HepG2 (cell line): ENCODE data around the gene CLCNKA. TPM values are rescaled to one million over a fixed set of nuclear protein-coding genes. Genes with fewer than 3 reads are reported as not detected.

Experiments used
- EEA1 ChIP-seq: sonication (generic); formaldehyde crosslinking; IDR thresholded peaks from 2 replicates; pipeline ENCODE4 v1.5.1; 2020; ENCODE audit warnings: mild to moderate bottlenecking, missing genetic modification reagents, borderline replicate concordance
- ELF3 ChIP-seq: IDR thresholded peaks from 2 replicates; pipeline ENCODE4 v1.6.1; 2016; ENCODE audit warnings: missing genetic modification reagents, missing compliant biosample characterization
- FOXJ3 ChIP-seq: sonication (generic); formaldehyde crosslinking; IDR thresholded peaks from 2 replicates; pipeline ENCODE4 v1.4.0; 2020; ENCODE audit warnings: missing genetic modification reagents, mild to moderate bottlenecking, borderline replicate concordance
- GABPB1 ChIP-seq: IDR thresholded peaks from 2 replicates; pipeline ENCODE4 v1.6.1; 2016; ENCODE audit warnings: mild to moderate bottlenecking, missing genetic modification reagents, moderate library complexity, missing compliant biosample characterization
- GPN1 ChIP-seq: sonication (generic); formaldehyde crosslinking; IDR thresholded peaks from 2 replicates; pipeline ENCODE4 v1.5.1; 2020; ENCODE audit warnings: missing genetic modification reagents, borderline replicate concordance
- KDM5A ChIP-seq: fragments of 200-600 bp; sonication (generic); IDR thresholded peaks from 2 replicates; pipeline ENCODE4 v1.7.0; 2018; ENCODE audit warnings: antibody characterized with exemption, mild to moderate bottlenecking, low read length, borderline replicate concordance
- KLF15 ChIP-seq: sonication (generic); formaldehyde crosslinking; IDR thresholded peaks from 2 replicates; pipeline ENCODE4 v1.8.1; 2023; ENCODE audit warnings: borderline replicate concordance, mild to moderate bottlenecking, inconsistent platforms, missing genetic modification reagents, mixed read lengths
- MED13 ChIP-seq: sonication (generic); formaldehyde crosslinking; IDR thresholded peaks from 2 replicates; pipeline ENCODE4 v1.5.0; 2020; ENCODE audit warnings: missing genetic modification reagents
- MYC ChIP-seq: sonication (generic); formaldehyde crosslinking; IDR thresholded peaks from 2 replicates; pipeline ENCODE4 v1.9.0; 2021; ENCODE audit warnings: missing genetic modification reagents, borderline replicate concordance
- NFE2 ChIP-seq: sonication (generic); formaldehyde crosslinking; IDR thresholded peaks from 2 replicates; pipeline ENCODE4 v1.4.0; 2020; ENCODE audit warnings: missing genetic modification reagents
- NR2F6 ChIP-seq, 2 experiments: IDR thresholded peaks; 2 replicates each; pipeline ENCODE4 v1.6.1; 2016; ENCODE audit warnings: antibody characterized with exemption in 1 of 2, mild to moderate bottlenecking in 1 of 2
- PAF1 ChIP-seq: IDR thresholded peaks from 2 replicates; pipeline ENCODE4 v1.6.1; 2016; ENCODE audit warnings: missing genetic modification reagents, missing compliant biosample characterization
- RBM22 ChIP-seq: fragments of 200-400 bp; formaldehyde crosslinking; optimal IDR thresholded peaks from 2 replicates; pipeline ENCODE3; 2017; ENCODE audit warnings: mild to moderate bottlenecking, low read length, moderate library complexity
- SIX4 ChIP-seq: sonication (generic); formaldehyde crosslinking; IDR thresholded peaks from 2 replicates; pipeline ENCODE4 v1.4.0; 2020; ENCODE audit warnings: missing genetic modification reagents
- SMAD1 ChIP-seq: sonication (generic); formaldehyde crosslinking; IDR thresholded peaks from 2 replicates; pipeline ENCODE4 v1.4.0; 2020; ENCODE audit warnings: missing genetic modification reagents, low read depth, mild to moderate bottlenecking, borderline replicate concordance
- SRSF4 ChIP-seq: fragments of 200-400 bp; formaldehyde crosslinking; IDR thresholded peaks from one replicate; pipeline ENCODE4 v1.6.1; 2018; ENCODE audit warnings: mild to moderate bottlenecking, low read depth, low read length, moderate library complexity; ENCODE audit not compliant: poor library complexity, severe bottlenecking
- ZBTB42 ChIP-seq: sonication (generic); formaldehyde crosslinking; IDR thresholded peaks from 2 replicates; pipeline ENCODE4 v1.5.0; 2020; ENCODE audit warnings: mild to moderate bottlenecking, missing genetic modification reagents
- ZNF3 ChIP-seq: IDR thresholded peaks from 2 replicates; pipeline ENCODE4 v1.7.0; 2017; ENCODE audit warnings: inconsistent platforms
- ZNF501 ChIP-seq: sonication (generic); formaldehyde crosslinking; IDR thresholded peaks from 2 replicates; pipeline ENCODE4 v1.5.1; 2020; ENCODE audit warnings: mild to moderate bottlenecking, moderate library complexity, missing genetic modification reagents
- ZNF556 ChIP-seq: sonication (generic); formaldehyde crosslinking; IDR thresholded peaks from 2 replicates; pipeline ENCODE4 v1.4.0; 2020; ENCODE audit warnings: mild to moderate bottlenecking, missing genetic modification reagents, borderline replicate concordance
- ZNF598 ChIP-seq: sonication (generic); formaldehyde crosslinking; IDR thresholded peaks from 2 replicates; pipeline ENCODE4 v1.5.1; 2020; ENCODE audit warnings: mild to moderate bottlenecking, missing genetic modification reagents, borderline replicate concordance
- ZNF749 ChIP-seq: sonication (generic); formaldehyde crosslinking; IDR thresholded peaks from 2 replicates; pipeline ENCODE4 v1.8.0; 2022; ENCODE audit warnings: mild to moderate bottlenecking, missing genetic modification reagents, moderate library complexity, borderline replicate concordance
- ZNF761 ChIP-seq: sonication (generic); formaldehyde crosslinking; conservative IDR thresholded peaks from 2 replicates; pipeline ENCODE4 v1.4.0; 2020; ENCODE audit warnings: mild to moderate bottlenecking, missing genetic modification reagents
- ZNF816 ChIP-seq: sonication (generic); formaldehyde crosslinking; IDR thresholded peaks from 2 replicates; pipeline ENCODE4 v1.8.0; 2022; ENCODE audit warnings: missing genetic modification reagents, mild to moderate bottlenecking, borderline replicate concordance
- ZNF850 ChIP-seq: sonication (generic); formaldehyde crosslinking; conservative IDR thresholded peaks from 2 replicates; pipeline ENCODE4 v1.9.0; 2021; ENCODE audit warnings: mild to moderate bottlenecking, missing genetic modification reagents
- polyA plus RNA-seq, 8 experiments: library from polyadenylated mRNA; depleted of rRNA in 3 of 8; stranded (reverse) in 7 of 8; unstranded in 1 of 8; fragments of >200 nt; fragmentation: Illumina TruSeq in 4 of 8; extraction: Trizol in 4 of 8; gene quantifications; 2 replicates each; pipeline versions ENCODE4 v1.2.1 to v1.2.3, GENCODE V29; 2011 to 2016; ENCODE audit warnings: low read depth in 4 of 8, missing spikeins in 1 of 8, mixed read lengths in 1 of 8; ENCODE audit not compliant: insufficient read depth in 1 of 8
- total RNA-seq, 5 experiments: library from RNA; depleted of rRNA; stranded (reverse); fragments of >200 nt; fragmentation: Illumina TruSeq; extraction: Trizol; gene quantifications; 2 replicates each; pipeline ENCODE4 v1.2.3, GENCODE V29; 2016; ENCODE audit warnings: low read depth in 1 of 5
- TF ChIP-seq, protein P1 (sequence below): sonication (generic); formaldehyde crosslinking; IDR thresholded peaks from 2 replicates; pipeline ENCODE4 v1.5.0; 2020; ENCODE audit warnings: missing genetic modification reagents
- TF ChIP-seq, protein P2 (sequence below): sonication (generic); formaldehyde crosslinking; IDR thresholded peaks from 2 replicates; pipeline ENCODE4 v1.8.1; 2023; ENCODE audit warnings: mild to moderate bottlenecking, missing genetic modification reagents
- TF ChIP-seq, protein P3 (sequence below): IDR thresholded peaks from 2 replicates; pipeline ENCODE4 v1.6.1; 2018; ENCODE audit warnings: missing genetic modification reagents, mild to moderate bottlenecking, missing compliant biosample characterization

CLCNKA gene
- total and polyA plus RNA-seq, 2 of the 13 experiments (the other 11 are each of a cell fraction or from before 2014, with no cell fraction given), result 0.03 TPM; not detected in 1

DNA sequence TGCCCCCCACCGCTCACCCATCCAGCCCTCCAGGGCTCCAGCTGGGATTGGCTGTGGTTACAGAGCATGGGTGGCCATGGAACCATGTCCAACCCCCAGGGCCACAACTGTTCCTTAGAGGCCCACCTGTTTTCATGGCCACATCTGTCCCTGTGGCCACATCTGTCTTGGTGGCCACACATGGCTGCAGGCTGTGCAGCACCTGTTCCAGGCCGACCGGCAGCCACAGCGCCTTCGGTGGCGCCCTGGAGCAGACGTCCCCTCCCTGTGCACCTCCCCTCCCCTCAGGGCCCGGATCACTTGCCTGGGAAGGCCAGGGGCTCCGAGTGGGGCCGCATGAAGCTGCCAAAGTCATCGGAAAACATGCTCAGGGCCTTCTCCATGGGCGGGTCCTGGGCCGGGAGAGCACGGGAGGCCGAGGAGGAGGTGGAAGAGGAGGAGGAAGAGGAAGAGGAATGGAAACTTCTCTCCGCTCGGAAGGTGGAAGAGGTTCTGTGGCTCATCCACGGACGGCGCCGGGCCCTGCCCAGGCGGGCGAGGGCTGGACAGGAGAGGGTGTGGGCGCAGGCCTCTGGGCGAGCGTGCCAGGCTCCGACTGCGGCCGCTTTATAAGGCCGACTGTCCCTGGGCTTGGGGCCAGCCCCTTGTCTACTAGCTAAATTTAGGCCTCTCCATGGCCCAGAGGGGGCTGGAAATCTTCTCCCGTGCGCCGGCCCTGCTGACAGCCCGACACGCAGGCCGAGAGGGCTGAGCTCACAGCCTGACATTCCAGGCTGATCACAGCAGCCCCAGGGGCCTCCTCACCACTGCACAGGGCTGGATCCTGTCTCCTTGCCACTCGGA lies 4.2 kb upstream of the CLCNKA start, which contains the start of gene HSPB7 (continued):
- TF ChIP-seq GABPB1 (peak; percentile 48), ZNF749 (no peak), NFE2 (CRISPR knock-in tag) (no peak), KDM5A (no peak), ZNF501 (CRISPR knock-in tag) (peak; percentile 32; the same call in 1 of the 2 replicates), KLF15 (CRISPR knock-in tag) (no peak), FOXJ3 (CRISPR knock-in tag) (no peak), MYC (CRISPR knock-in tag) (peak; percentile 45; the same call in 1 of the 2 replicates), ZNF850 (no peak), SRSF4 (no peak), ZNF761 (CRISPR knock-in tag) (no peak), GPN1 (CRISPR knock-in tag) (no peak), SMAD1 (CRISPR knock-in tag) (no peak), ELF3 (CRISPR knock-in tag) (peak; percentile 19; the same call in 1 of the 2 replicates), MED13 (CRISPR knock-in tag) (peak; percentile 20; the same call in 1 of the 2 replicates), PAF1 (CRISPR knock-in tag) (no peak), EEA1 (CRISPR knock-in tag) (no peak), ZNF3 (CRISPR knock-in tag) (no peak), SIX4 (no peak), RBM22 (no peak), NR2F6 (IDR thresholded peaks at IDR 0.05) (no peak), NR2F6 (CRISPR knock-in tag; IDR thresholded peaks at IDR 0.05) (no peak), ZNF556 (CRISPR knock-in tag) (peak; percentile 59; the same call in 1 of the 2 replicates), ZNF816 (CRISPR knock-in tag) (no peak), ZNF598 (CRISPR knock-in tag) (no peak), ZBTB42 (CRISPR knock-in tag) (0 out of 2 replicates have a peak, but pooled peaks have one; percentile 88)
- TF ChIP-seq, protein P1, sequence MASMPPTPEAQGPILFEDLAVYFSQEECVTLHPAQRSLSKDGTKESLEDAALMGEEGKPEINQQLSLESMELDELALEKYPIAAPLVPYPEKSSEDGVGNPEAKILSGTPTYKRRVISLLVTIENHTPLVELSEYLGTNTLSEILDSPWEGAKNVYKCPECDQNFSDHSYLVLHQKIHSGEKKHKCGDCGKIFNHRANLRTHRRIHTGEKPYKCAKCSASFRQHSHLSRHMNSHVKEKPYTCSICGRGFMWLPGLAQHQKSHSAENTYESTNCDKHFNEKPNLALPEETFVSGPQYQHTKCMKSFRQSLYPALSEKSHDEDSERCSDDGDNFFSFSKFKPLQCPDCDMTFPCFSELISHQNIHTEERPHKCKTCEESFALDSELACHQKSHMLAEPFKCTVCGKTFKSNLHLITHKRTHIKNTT (CRISPR knock-in tag), result no peak
- TF ChIP-seq, protein P2, sequence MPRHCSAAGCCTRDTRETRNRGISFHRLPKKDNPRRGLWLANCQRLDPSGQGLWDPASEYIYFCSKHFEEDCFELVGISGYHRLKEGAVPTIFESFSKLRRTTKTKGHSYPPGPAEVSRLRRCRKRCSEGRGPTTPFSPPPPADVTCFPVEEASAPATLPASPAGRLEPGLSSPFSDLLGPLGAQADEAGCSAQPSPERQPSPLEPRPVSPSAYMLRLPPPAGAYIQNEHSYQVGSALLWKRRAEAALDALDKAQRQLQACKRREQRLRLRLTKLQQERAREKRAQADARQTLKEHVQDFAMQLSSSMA (CRISPR knock-in tag), result no peak
- TF ChIP-seq, protein P3, sequence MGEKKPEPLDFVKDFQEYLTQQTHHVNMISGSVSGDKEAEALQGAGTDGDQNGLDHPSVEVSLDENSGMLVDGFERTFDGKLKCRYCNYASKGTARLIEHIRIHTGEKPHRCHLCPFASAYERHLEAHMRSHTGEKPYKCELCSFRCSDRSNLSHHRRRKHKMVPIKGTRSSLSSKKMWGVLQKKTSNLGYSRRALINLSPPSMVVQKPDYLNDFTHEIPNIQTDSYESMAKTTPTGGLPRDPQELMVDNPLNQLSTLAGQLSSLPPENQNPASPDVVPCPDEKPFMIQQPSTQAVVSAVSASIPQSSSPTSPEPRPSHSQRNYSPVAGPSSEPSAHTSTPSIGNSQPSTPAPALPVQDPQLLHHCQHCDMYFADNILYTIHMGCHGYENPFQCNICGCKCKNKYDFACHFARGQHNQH (CRISPR knock-in tag), result peak; percentile 21; the same call in 1 of the 2 replicates
